Measurements from ENCODE around the gene MAL. TPM values are rescaled to one million over a fixed set of nuclear protein-coding genes. Genes with fewer than 3 reads are reported as not detected.

MAL gene
- polyA plus RNA-seq, 1 donor from 2014 or later = not detected

GRCh38 chr2:95077530-95077825, 52.0 kb downstream of the MAL start:
- no peaks in the 10 kb centered on the region for H3K79me2 ChIP-seq (replicated peaks; ENCODE audit: insufficient read depth, low read length)
- H2AFZ ChIP-seq (ENCODE audit: low read depth, low read length) = no peak overlapping the region
- no peaks in the 10 kb centered on the region for H3K27me3 ChIP-seq (ENCODE audit: insufficient read depth, low read depth, low read length)
- no peak overlapping the region for H3K27ac ChIP-seq (ENCODE audit: low read length)
- no peaks in the 10 kb centered on the region for H3K9me3 ChIP-seq (ENCODE audit: low read length)
- no peaks in the 10 kb centered on the region for H3K9me2 ChIP-seq (ENCODE audit: insufficient read depth, low read length)
- H3K4me2 ChIP-seq (ENCODE audit: low read length) = no peak overlapping the region
- TF ChIP-seq TAF1 (IDR thresholded peaks at IDR 0.05; ENCODE audit: low read depth) = no peak
- TF ChIP-seq POLR2AphosphoS5 (IDR thresholded peaks at IDR 0.05) = no peak
- no peak for TF ChIP-seq RAD21 (conservative IDR thresholded peaks at IDR 0.05)
- TF ChIP-seq EP300 (conservative IDR thresholded peaks at IDR 0.05; ENCODE audit: poor library complexity, severe bottlenecking) = no peak
- TF ChIP-seq CTCF (IDR thresholded peaks at IDR 0.05; ENCODE audit: poor library complexity, severe bottlenecking) = no peak
- no peaks in the 10 kb centered on the region for H3K36me3 ChIP-seq (ENCODE audit: insufficient read depth, low read length)
- H3F3A ChIP-seq (ENCODE audit: insufficient read depth, low read length, poor library complexity, severe bottlenecking) = no peaks in the 10 kb centered on the region
- H3K4me3 ChIP-seq (ENCODE audit: low read length) = no peak overlapping the region
- no peak overlapping the region for H3K9ac ChIP-seq (ENCODE audit: low read length)
- H4K20me1 ChIP-seq (ENCODE audit: insufficient read depth) = no peaks in the 10 kb centered on the region

- Histone ChIP-seq H3K4me2 (ENCODE audit: low read length) (no peak overlapping the region), H3F3A (ENCODE audit: insufficient read depth, low read length, poor library complexity, severe bottlenecking) (no peaks in the 10 kb centered on the region), H3K27me3 (ENCODE audit: insufficient read depth, low read depth, low read length) (no peaks in the 10 kb centered on the region), H3K9me2 (ENCODE audit: insufficient read depth, low read length) (no peaks in the 10 kb centered on the region), H3K4me3 (ENCODE audit: low read length) (no peak overlapping the region), H3K79me2 (replicated peaks; ENCODE audit: insufficient read depth, low read length) (no peaks in the 10 kb centered on the region), H3K27ac (ENCODE audit: low read length) (no peak overlapping the region), H3K36me3 (ENCODE audit: insufficient read depth, low read length) (no peaks in the 10 kb centered on the region), H2AFZ (ENCODE audit: low read depth, low read length) (no peak overlapping the region), H3K9me3 (ENCODE audit: low read length) (no peaks in the 10 kb centered on the region), H4K20me1 (ENCODE audit: insufficient read depth) (no peaks in the 10 kb centered on the region), H3K9ac (ENCODE audit: low read length) (no peak overlapping the region)
- no peak for TF ChIP-seq RAD21 (conservative IDR thresholded peaks at IDR 0.05)
- TF ChIP-seq CTCF (IDR thresholded peaks at IDR 0.05; ENCODE audit: poor library complexity, severe bottlenecking) = no peak
- TF ChIP-seq MXI1 (conservative IDR thresholded peaks at IDR 0.05; ENCODE audit: poor library complexity, severe bottlenecking) = no peak
- no peak for TF ChIP-seq EP300 (conservative IDR thresholded peaks at IDR 0.05; ENCODE audit: poor library complexity, severe bottlenecking)
- no peak for TF ChIP-seq EZH2 (IDR thresholded peaks at IDR 0.05; ENCODE audit: borderline replicate concordance, insufficient read depth, low read length, poor library complexity, severe bottlenecking)
- TF ChIP-seq REST (IDR thresholded peaks at IDR 0.05; ENCODE audit: borderline replicate concordance) = no peak
- TF ChIP-seq POLR2AphosphoS5 (IDR thresholded peaks at IDR 0.05) = no peak
- TF ChIP-seq SMC3 (conservative IDR thresholded peaks at IDR 0.05; ENCODE audit: poor library complexity) = no peak
- no peak for TF ChIP-seq TAF1 (IDR thresholded peaks at IDR 0.05; ENCODE audit: low read depth)
Observed at GRCh38 chr2:95077861-95078603, 52.5 kb downstream of the MAL start.

All from neural cell (in vitro differentiated cells).